HepG2 (cell line): Measurements from ENCODE around the gene ZNF732. TPM values are rescaled to one million over a fixed set of nuclear protein-coding genes. Genes with fewer than 3 reads are reported as not detected.

ENCODE experiments used
- CREB1 ChIP-seq, 2 experiments: fragments of 450-650 bp in 1 of 2; IDR thresholded peaks; 2 replicates each; pipeline ENCODE4 v1.6.1; 2016 to 2017; ENCODE audit warnings: control low read depth in 1 of 2, mild to moderate bottlenecking in 1 of 2, missing compliant biosample characterization in 1 of 2, missing genetic modification characterization in 1 of 2
- IRF2 ChIP-seq: IDR thresholded peaks from 2 replicates; pipeline ENCODE4 v1.6.1; 2018; ENCODE audit warnings: missing genetic modification reagents, missing compliant biosample characterization
- MAFK ChIP-seq, 2 experiments: IDR thresholded peaks in 1 of 2; conservative IDR thresholded peaks in 1 of 2; 2 replicates each; pipeline ENCODE4 v1.6.1; 2011; ENCODE audit warnings: improper control_type of control experiment in 2 of 2, low read length in 2 of 2
- SP4 ChIP-seq: sonication (generic); formaldehyde crosslinking; IDR thresholded peaks from 2 replicates; pipeline ENCODE4 v1.8.1; 2023; ENCODE audit warnings: mild to moderate bottlenecking, missing genetic modification reagents
- XBP1 ChIP-seq: sonication (generic); formaldehyde crosslinking; IDR thresholded peaks from 2 replicates; pipeline ENCODE4 v1.5.0; 2020; ENCODE audit warnings: missing genetic modification reagents
- ZBTB38 ChIP-seq: sonication (generic); formaldehyde crosslinking; IDR thresholded peaks from 2 replicates; pipeline ENCODE4 v1.5.1; 2020; ENCODE audit warnings: mild to moderate bottlenecking, missing genetic modification reagents
- ZNF33A ChIP-seq: sonication (generic); formaldehyde crosslinking; IDR thresholded peaks from 2 replicates; pipeline ENCODE4 v1.5.1; 2020; ENCODE audit warnings: missing genetic modification reagents, mild to moderate bottlenecking, moderate library complexity, borderline replicate concordance
- ZNF550 ChIP-seq: sonication (generic); formaldehyde crosslinking; IDR thresholded peaks from 2 replicates; pipeline ENCODE4 v1.4.0; 2020; ENCODE audit warnings: mild to moderate bottlenecking, missing genetic modification reagents, borderline replicate concordance
- polyA plus RNA-seq, 8 experiments: library from polyadenylated mRNA; depleted of rRNA in 3 of 8; stranded (reverse) in 7 of 8; unstranded in 1 of 8; fragments of >200 nt; fragmentation: Illumina TruSeq in 4 of 8; extraction: Trizol in 4 of 8; gene quantifications; 2 replicates each; pipeline versions ENCODE4 v1.2.1 to v1.2.3, GENCODE V29; 2011 to 2016; ENCODE audit warnings: low read depth in 4 of 8, missing spikeins in 1 of 8, mixed read lengths in 1 of 8; ENCODE audit not compliant: insufficient read depth in 1 of 8
- total RNA-seq, 5 experiments: library from RNA; depleted of rRNA; stranded (reverse); fragments of >200 nt; fragmentation: Illumina TruSeq; extraction: Trizol; gene quantifications; 2 replicates each; pipeline ENCODE4 v1.2.3, GENCODE V29; 2016; ENCODE audit warnings: low read depth in 1 of 5
- TF ChIP-seq, protein P1 (sequence below): sonication (generic); formaldehyde crosslinking; IDR thresholded peaks from 2 replicates; pipeline ENCODE4 v1.4.0; 2020; ENCODE audit warnings: missing genetic modification reagents
- TF ChIP-seq, protein P2 (sequence below): sonication (generic); formaldehyde crosslinking; IDR thresholded peaks from 2 replicates; pipeline ENCODE4 v1.8.0; 2022; ENCODE audit warnings: mild to moderate bottlenecking, missing genetic modification reagents, moderate library complexity
- TF ChIP-seq, protein P3 (sequence below): sonication (generic); formaldehyde crosslinking; IDR thresholded peaks from 2 replicates; pipeline ENCODE4 v1.8.1; 2023; ENCODE audit warnings: mild to moderate bottlenecking, missing genetic modification reagents, borderline replicate concordance
- TF ChIP-seq, protein P4 (sequence below): sonication (generic); formaldehyde crosslinking; IDR thresholded peaks from 2 replicates; pipeline ENCODE4 v1.4.0; 2020; ENCODE audit warnings: missing genetic modification reagents; ENCODE audit errors: not compliant biosample characterization
- TF ChIP-seq, protein P5 (sequence below), 2 experiments: sonication (generic) in 1 of 2; formaldehyde crosslinking in 1 of 2; IDR thresholded peaks; 2 replicates each; pipeline versions ENCODE4 v1.4.0 to v1.6.1; 2018 to 2020; ENCODE audit warnings: missing genetic modification reagents in 2 of 2, borderline replicate concordance in 1 of 2, low read depth in 1 of 2, mild to moderate bottlenecking in 1 of 2, missing biosample characterization in 1 of 2

The ZNF732 gene
- total and polyA plus RNA-seq, 2 of the 13 experiments (the other 11 are each of a cell fraction or from before 2014, with no cell fraction given), result not detected

DNA sequence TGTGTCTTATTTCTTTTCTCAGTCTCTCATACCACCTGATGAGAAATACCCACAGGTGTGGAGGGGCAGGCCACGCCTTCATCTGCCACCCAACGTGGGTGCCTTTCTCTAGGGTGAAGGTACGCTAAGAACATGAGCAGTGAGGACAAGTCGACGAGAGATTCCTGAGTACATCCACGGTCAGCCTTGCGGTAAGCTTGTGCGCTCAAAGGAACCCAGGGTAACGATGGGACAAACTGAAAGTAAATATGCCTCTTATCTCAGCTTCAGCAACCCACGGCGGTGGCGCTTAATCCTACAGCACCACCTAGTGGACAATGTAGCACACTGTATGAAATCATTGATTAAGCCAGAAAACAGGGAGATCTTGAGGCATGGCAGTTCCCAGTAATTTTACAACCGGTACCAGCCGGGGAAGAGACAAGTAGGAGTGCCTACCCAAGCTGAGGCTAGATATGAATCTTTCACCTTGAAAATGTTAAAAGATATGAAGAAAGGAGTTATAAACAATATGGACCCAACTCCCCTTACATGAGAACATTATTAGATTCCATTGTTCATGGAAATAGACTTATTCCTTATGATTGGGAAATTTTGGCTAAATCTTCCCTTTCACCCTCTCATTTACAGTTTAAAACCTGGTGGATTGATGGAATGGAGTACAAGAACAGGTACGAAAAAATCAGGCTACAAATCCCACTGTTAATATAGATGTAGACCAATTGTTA is 63.0 kb downstream of the ZNF732 start (continued):
- TF ChIP-seq, protein P1, sequence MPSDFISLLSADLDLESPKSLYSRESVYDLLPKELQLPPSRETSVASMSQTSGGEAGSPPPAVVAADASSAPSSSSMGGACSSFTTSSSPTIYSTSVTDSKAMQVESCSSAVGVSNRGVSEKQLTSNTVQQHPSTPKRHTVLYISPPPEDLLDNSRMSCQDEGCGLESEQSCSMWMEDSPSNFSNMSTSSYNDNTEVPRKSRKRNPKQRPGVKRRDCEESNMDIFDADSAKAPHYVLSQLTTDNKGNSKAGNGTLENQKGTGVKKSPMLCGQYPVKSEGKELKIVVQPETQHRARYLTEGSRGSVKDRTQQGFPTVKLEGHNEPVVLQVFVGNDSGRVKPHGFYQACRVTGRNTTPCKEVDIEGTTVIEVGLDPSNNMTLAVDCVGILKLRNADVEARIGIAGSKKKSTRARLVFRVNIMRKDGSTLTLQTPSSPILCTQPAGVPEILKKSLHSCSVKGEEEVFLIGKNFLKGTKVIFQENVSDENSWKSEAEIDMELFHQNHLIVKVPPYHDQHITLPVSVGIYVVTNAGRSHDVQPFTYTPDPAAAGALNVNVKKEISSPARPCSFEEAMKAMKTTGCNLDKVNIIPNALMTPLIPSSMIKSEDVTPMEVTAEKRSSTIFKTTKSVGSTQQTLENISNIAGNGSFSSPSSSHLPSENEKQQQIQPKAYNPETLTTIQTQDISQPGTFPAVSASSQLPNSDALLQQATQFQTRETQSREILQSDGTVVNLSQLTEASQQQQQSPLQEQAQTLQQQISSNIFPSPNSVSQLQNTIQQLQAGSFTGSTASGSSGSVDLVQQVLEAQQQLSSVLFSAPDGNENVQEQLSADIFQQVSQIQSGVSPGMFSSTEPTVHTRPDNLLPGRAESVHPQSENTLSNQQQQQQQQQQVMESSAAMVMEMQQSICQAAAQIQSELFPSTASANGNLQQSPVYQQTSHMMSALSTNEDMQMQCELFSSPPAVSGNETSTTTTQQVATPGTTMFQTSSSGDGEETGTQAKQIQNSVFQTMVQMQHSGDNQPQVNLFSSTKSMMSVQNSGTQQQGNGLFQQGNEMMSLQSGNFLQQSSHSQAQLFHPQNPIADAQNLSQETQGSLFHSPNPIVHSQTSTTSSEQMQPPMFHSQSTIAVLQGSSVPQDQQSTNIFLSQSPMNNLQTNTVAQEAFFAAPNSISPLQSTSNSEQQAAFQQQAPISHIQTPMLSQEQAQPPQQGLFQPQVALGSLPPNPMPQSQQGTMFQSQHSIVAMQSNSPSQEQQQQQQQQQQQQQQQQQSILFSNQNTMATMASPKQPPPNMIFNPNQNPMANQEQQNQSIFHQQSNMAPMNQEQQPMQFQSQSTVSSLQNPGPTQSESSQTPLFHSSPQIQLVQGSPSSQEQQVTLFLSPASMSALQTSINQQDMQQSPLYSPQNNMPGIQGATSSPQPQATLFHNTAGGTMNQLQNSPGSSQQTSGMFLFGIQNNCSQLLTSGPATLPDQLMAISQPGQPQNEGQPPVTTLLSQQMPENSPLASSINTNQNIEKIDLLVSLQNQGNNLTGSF (CRISPR knock-in tag), result no peak
- no peak for TF ChIP-seq MAFK (conservative IDR thresholded peaks at IDR 0.05 in 1 of 2, IDR thresholded peaks at IDR 0.05 in 1 of 2; ENCODE audit: low read length in 2 of 2)
- TF ChIP-seq CREB1 (IDR thresholded peaks at IDR 0.05), result no peak
- no peak for TF ChIP-seq CREB1 (CRISPR knock-in tag; IDR thresholded peaks at IDR 0.05)
- TF ChIP-seq, protein P2, sequence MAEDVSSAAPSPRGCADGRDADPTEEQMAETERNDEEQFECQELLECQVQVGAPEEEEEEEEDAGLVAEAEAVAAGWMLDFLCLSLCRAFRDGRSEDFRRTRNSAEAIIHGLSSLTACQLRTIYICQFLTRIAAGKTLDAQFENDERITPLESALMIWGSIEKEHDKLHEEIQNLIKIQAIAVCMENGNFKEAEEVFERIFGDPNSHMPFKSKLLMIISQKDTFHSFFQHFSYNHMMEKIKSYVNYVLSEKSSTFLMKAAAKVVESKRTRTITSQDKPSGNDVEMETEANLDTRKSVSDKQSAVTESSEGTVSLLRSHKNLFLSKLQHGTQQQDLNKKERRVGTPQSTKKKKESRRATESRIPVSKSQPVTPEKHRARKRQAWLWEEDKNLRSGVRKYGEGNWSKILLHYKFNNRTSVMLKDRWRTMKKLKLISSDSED (CRISPR knock-in tag), result 0 out of 2 replicates have a peak, but pooled peaks have one; percentile 43
- TF ChIP-seq ZBTB38, result no peak
- TF ChIP-seq, protein P3, sequence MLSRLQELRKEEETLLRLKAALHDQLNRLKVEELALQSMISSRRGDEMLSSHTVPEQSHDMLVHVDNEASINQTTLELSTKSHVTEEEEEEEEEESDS (CRISPR knock-in tag), result no peak
- TF ChIP-seq, protein P4, sequence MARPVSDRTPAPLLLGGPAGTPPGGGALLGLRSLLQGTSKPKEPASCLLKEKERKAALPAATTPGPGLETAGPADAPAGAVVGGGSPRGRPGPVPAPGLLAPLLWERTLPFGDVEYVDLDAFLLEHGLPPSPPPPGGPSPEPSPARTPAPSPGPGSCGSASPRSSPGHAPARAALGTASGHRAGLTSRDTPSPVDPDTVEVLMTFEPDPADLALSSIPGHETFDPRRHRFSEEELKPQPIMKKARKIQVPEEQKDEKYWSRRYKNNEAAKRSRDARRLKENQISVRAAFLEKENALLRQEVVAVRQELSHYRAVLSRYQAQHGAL (CRISPR knock-in tag), result no peak
- TF ChIP-seq, protein P5, sequence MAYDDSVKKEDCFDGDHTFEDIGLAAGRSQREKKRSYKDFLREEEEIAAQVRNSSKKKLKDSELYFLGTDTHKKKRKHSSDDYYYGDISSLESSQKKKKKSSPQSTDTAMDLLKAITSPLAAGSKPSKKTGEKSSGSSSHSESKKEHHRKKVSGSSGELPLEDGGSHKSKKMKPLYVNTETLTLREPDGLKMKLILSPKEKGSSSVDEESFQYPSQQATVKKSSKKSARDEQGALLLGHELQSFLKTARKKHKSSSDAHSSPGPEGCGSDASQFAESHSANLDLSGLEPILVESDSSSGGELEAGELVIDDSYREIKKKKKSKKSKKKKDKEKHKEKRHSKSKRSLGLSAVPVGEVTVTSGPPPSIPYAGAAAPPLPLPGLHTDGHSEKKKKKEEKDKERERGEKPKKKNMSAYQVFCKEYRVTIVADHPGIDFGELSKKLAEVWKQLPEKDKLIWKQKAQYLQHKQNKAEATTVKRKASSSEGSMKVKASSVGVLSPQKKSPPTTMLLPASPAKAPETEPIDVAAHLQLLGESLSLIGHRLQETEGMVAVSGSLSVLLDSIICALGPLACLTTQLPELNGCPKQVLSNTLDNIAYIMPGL (CRISPR knock-in tag; IDR thresholded peaks at IDR 0.05; ENCODE audit: borderline replicate concordance in 1 of 2, low read depth in 1 of 2), result no peak
- peak; percentile 63; the same call in 1 of the 2 replicates for TF ChIP-seq IRF2 (CRISPR knock-in tag)
- TF ChIP-seq ZNF33A (CRISPR knock-in tag), result no peak
- TF ChIP-seq ZNF550 (CRISPR knock-in tag), result no peak
- no peak for TF ChIP-seq SP4 (CRISPR knock-in tag)
- no peak for TF ChIP-seq XBP1
